Hepatocyte (in vitro differentiated cells): ENCODE measurements around the gene KRTAP3-2.

Source experiments
- CTCF ChIP-seq: fragments of 200-600 bp; sonication (generic); IDR thresholded peaks from 2 replicates; pipeline ENCODE4 v1.5.1; 2016; ENCODE audit warnings: antibody characterized with exemption, mild to moderate bottlenecking; ENCODE audit not compliant: poor library complexity
- EZH2 ChIP-seq: fragments of 200-600 bp; sonication (generic); IDR thresholded peaks from 2 replicates; pipeline ENCODE4 v1.6.1; 2016; ENCODE audit warnings: antibody characterized with exemption, mild to moderate bottlenecking, borderline replicate concordance

GRCh38 chr17:40956401-40957254 is 43.1 kb downstream of the KRTAP3-2 start:
- TF ChIP-seq CTCF (no peak), EZH2 (no peak)
